B cell (primary cell): ENCODE data around the gene ASMT. TPM values are rescaled to one million over a fixed set of nuclear protein-coding genes. Genes with fewer than 3 reads are reported as not detected.

ENCODE experiments used
- ATAC-seq: fragments of 200-7000 bp; cut with Tn5 transposase; one replicate; pipeline ENCODE4 v1.10.0; 2021; ENCODE audit warnings: low read depth, mild to moderate bottlenecking, moderate number of reproducible peaks, moderate library complexity
- CTCF ChIA-PET: fragments of 350-600 bp; sonication (Branson Sonifier 250); formaldehyde crosslinking; loops from one replicate; lab custom pipeline; 2021; ENCODE audit warnings: antibody characterized with exemption, inconsistent platforms; lab: Charles Lee
- POLR2A ChIA-PET: fragments of 350-600 bp; sonication (Branson Sonifier 250); formaldehyde crosslinking; loops from one replicate; lab custom pipeline; 2021; ENCODE audit warnings: antibody characterized with exemption; lab: Charles Lee
- DNase-seq: peaks from one replicate; pipeline ENCODE4 v3.0.0; 2013
- H2AFZ ChIP-seq: 2 replicates; pipeline ENCODE4 v1.6.1; 2012; ENCODE audit warnings: mild to moderate bottlenecking, low read depth, low read length; ENCODE audit not compliant: insufficient read depth, poor library complexity, severe bottlenecking
- H3K27ac ChIP-seq, 2 donors: 1 replicate in 1 of 2; 2 replicates in 1 of 2; pipeline ENCODE4 v1.5.1; 2012 to 2013; ENCODE audit warnings: low read length in 2 of 2, mild to moderate bottlenecking in 2 of 2, moderate library complexity in 1 of 2
- H3K27me3 ChIP-seq, 4 experiments: fragments of 200-600 bp in 1 of 4; sonication (generic) in 1 of 4; replicated peaks in 1 of 4; 1 replicate in 2 of 4; 2 replicates in 2 of 4; pipeline versions ENCODE4 v1.6.1 to v1.7.0; 2013 to 2016; ENCODE audit warnings: low read length in 3 of 4, mild to moderate bottlenecking in 2 of 4, mixed read lengths in 1 of 4, moderate library complexity in 1 of 4; ENCODE audit not compliant: insufficient read depth in 4 of 4, control insufficient read depth in 3 of 4; ENCODE audit errors: control extremely low read depth in 1 of 4
- H3K36me3 ChIP-seq, 2 experiments: replicated peaks in 1 of 2; 1 replicate in 1 of 2; 2 replicates in 1 of 2; pipeline versions ENCODE4 v1.6.1 to v1.7.1; 2013; ENCODE audit warnings: low read length in 1 of 2; ENCODE audit not compliant: insufficient read depth in 2 of 2, control insufficient read depth in 1 of 2; ENCODE audit errors: control extremely low read depth in 1 of 2, extremely low read depth in 1 of 2
- H3K4me1 ChIP-seq, 2 donors: fragments of 200-600 bp in 1 of 2; sonication (generic) in 1 of 2; 1 replicate in 1 of 2; 2 replicates in 1 of 2; pipeline versions ENCODE4 v1.5.1 to v1.6.1; 2013 to 2017; ENCODE audit warnings: low read length in 2 of 2; ENCODE audit not compliant: control insufficient read depth in 2 of 2, insufficient read depth in 2 of 2
- H3K4me2 ChIP-seq: replicated peaks from 2 replicates; pipeline ENCODE3; 2012; ENCODE audit warnings: mild to moderate bottlenecking, low read depth, low read length; ENCODE audit not compliant: poor library complexity, severe bottlenecking
- H3K4me3 ChIP-seq, 5 experiments: fragments of 200-600 bp in 1 of 5; sonication (generic) in 1 of 5; 1 replicate in 3 of 5; 2 replicates in 2 of 5; pipeline versions ENCODE4 v1.5.1 to v1.7.0; 2011 to 2016; ENCODE audit warnings: low read length in 4 of 5, mild to moderate bottlenecking in 4 of 5, low read depth in 2 of 5, control low read depth in 1 of 5, moderate library complexity in 1 of 5; ENCODE audit not compliant: insufficient read depth in 1 of 5; ENCODE audit errors: control extremely low read depth in 1 of 5, extremely low read depth in 1 of 5
- H3K79me2 ChIP-seq: fragments of 200-600 bp; sonication (generic); one replicate; pipeline ENCODE4 v1.6.0; 2016; ENCODE audit warnings: low read length; ENCODE audit not compliant: control insufficient read depth, insufficient read depth
- H3K9ac ChIP-seq: fragments of 200-600 bp; sonication (generic); 2 replicates; pipeline ENCODE4 v1.6.1; 2017; ENCODE audit warnings: mild to moderate bottlenecking, low read length, moderate library complexity
- H3K9me3 ChIP-seq, 3 donors: one replicate each; pipeline versions ENCODE4 v1.6.1 to v1.7.1; 2013; ENCODE audit warnings: low read length in 2 of 3; ENCODE audit not compliant: control insufficient read depth in 2 of 3, insufficient read depth in 1 of 3; ENCODE audit errors: control extremely low read depth in 1 of 3
- H4K20me1 ChIP-seq: 2 replicates; pipeline ENCODE4 v1.6.0; 2012; ENCODE audit warnings: mild to moderate bottlenecking, low read length; ENCODE audit not compliant: insufficient read depth, control insufficient read depth, poor library complexity, severe bottlenecking
- H3K27ac Mint-ChIP-seq: one replicate; pipeline ENCODE4 v1.8.0; 2021; ENCODE audit warnings: mixed read lengths
- H3K27me3 Mint-ChIP-seq: one replicate; pipeline ENCODE4 v1.8.0; 2021; ENCODE audit warnings: mixed read lengths
- H3K4me1 Mint-ChIP-seq: one replicate; pipeline ENCODE4 v1.8.0; 2021; ENCODE audit warnings: mixed read lengths
- H3K4me3 Mint-ChIP-seq: one replicate; pipeline ENCODE4 v1.8.0; 2021; ENCODE audit warnings: mixed read lengths
- H3K9me3 Mint-ChIP-seq: one replicate; pipeline ENCODE4 v1.8.0; 2022; ENCODE audit warnings: mixed read lengths; ENCODE audit not compliant: insufficient read depth
- CTCF ChIP-seq: fragments of 200-600 bp; IDR thresholded peaks from one replicate; pipeline ENCODE4 v1.8.0; 2022; ENCODE audit warnings: antibody characterized with exemption, mild to moderate bottlenecking
- EZH2 ChIP-seq: IDR thresholded peaks from 2 replicates; pipeline ENCODE4 v1.6.1; 2012; ENCODE audit warnings: borderline replicate concordance, low read depth, mild to moderate bottlenecking, moderate library complexity, low read length; ENCODE audit not compliant: insufficient read depth, poor library complexity, severe bottlenecking
- WGBS: methylation state at CpG from one replicate; pipeline ENCODE4 v1.1.5; 2013; ENCODE audit warnings: missing lambda C conversion rate; ENCODE audit not compliant: insufficient coverage; 5-methylcytosine and 5-hydroxymethylcytosine counted together
- intact Hi-C: fragments of 100-400 bp; cut with micrococcal nuclease; formaldehyde crosslinking; loops from one replicate; pipeline ENCODE4 v1.10.0; 2022
- polyA plus RNA-seq: library from polyadenylated mRNA; depleted of rRNA; stranded (reverse); fragments of >200 nt; gene quantifications from 2 replicates; pipeline ENCODE4 v1.2.3, GENCODE V29; 2012
- total RNA-seq, 2 donors: library from RNA; stranded (reverse); fragments of 120-200 nt in 1 of 2; gene quantifications; 1 replicate in 1 of 2; 2 replicates in 1 of 2; pipeline versions ENCODE4 v1.2.3 to v1.2.4, GENCODE V29; 2013 to 2022

Gene ASMT
- total and polyA plus RNA-seq, 2 donors (not counting 1 experiment from before 2014, with no cell fraction given): 0.63 TPM; not detected in 1

GRCh38 chrX:1596676-1597344, 18.0 kb upstream of the ASMT start:
- WGBS: 92% methylated on average over 28 of the region's 30 CpGs
- intact Hi-C loops: no loop called here

More at GRCh38 chrX:1596676-1597344, 18.0 kb upstream of the ASMT start:
- ATAC-seq (no peak), DNase-seq (no peak)
- CTCF ChIA-PET: no interaction called here
- no peak for TF ChIP-seq CTCF
- TF ChIP-seq EZH2: no peak
- POLR2A ChIA-PET: no interaction called here
- no peak overlapping the region for H3K4me3 ChIP-seq
- no peak overlapping the region for H3K9ac ChIP-seq
- peaks cover 22 to 23% of the 10 kb centered on the region in 2 donors for H3K4me1 ChIP-seq
- H3K4me2 ChIP-seq: peak overlapping the region; percentile 59
- Mint-ChIP-seq H3K4me3 (no peak overlapping the region), H3K4me1 (peaks cover 25% of the 10 kb centered on the region), H3K27me3 (no peaks in the 10 kb centered on the region), H3K9me3 (no peaks in the 10 kb centered on the region), H3K27ac (no peak overlapping the region)
- H2AFZ ChIP-seq: no peak overlapping the region
- H3K27me3 ChIP-seq: no peaks in the 10 kb centered on the region
- H3K9me3 ChIP-seq: peaks cover 0 to 5% (median 0%) of the 10 kb centered on the region in 3 donors
- peaks cover 1 to 79% of the 10 kb centered on the region in 2 experiments for H3K36me3 ChIP-seq
- H4K20me1 ChIP-seq: peaks cover 97% of the 10 kb centered on the region
- peaks cover 84% of the 10 kb centered on the region for H3K79me2 ChIP-seq
- no peak overlapping the region for H3K27ac ChIP-seq
